Neural progenitor cell (in vitro differentiated cells): ENCODE results near the gene TANC1. TPM values are rescaled to one million over a fixed set of nuclear protein-coding genes. Genes with fewer than 3 reads are reported as not detected.

ENCODE experiments used
- DNase-seq: peaks from one replicate; pipeline ENCODE4 v3.0.0-alpha.2; 2016; ENCODE audit warnings: low spot score
- H2AFZ ChIP-seq: fragments of 200-600 bp; sonication (generic); replicated peaks from 2 replicates; pipeline ENCODE4 v1.6.1; 2016; ENCODE audit warnings: antibody characterized with exemption
- H3F3A ChIP-seq: fragments of 200-600 bp; sonication (generic); 2 replicates; pipeline ENCODE4 v1.6.1; 2016; ENCODE audit warnings: antibody characterized with exemption, low read depth
- H3K27ac ChIP-seq: fragments of 200-600 bp; sonication (generic); 2 replicates; pipeline ENCODE4 v1.5.1; 2016; ENCODE audit warnings: mild to moderate bottlenecking
- H3K27me3 ChIP-seq: fragments of 200-600 bp; sonication (generic); 2 replicates; pipeline ENCODE4 v1.6.1; 2016; ENCODE audit warnings: mild to moderate bottlenecking, moderate library complexity
- H3K36me3 ChIP-seq: fragments of 200-600 bp; sonication (generic); 2 replicates; pipeline ENCODE4 v1.5.1; 2016
- H3K4me1 ChIP-seq: fragments of 200-600 bp; sonication (generic); 2 replicates; pipeline ENCODE4 v1.6.1; 2016; ENCODE audit warnings: mixed run types
- H3K4me2 ChIP-seq: fragments of 200-600 bp; sonication (generic); 2 replicates; pipeline ENCODE4 v1.6.1; 2016
- H3K4me3 ChIP-seq: fragments of 200-600 bp; sonication (generic); 2 replicates; pipeline ENCODE4 v1.5.1; 2016
- H3K79me2 ChIP-seq: fragments of 200-600 bp; sonication (generic); 2 replicates; pipeline ENCODE4 v1.6.1; 2016; ENCODE audit warnings: low read depth
- H3K9ac ChIP-seq: fragments of 200-600 bp; sonication (generic); 2 replicates; pipeline ENCODE4 v1.6.1; 2016
- H3K9me3 ChIP-seq: fragments of 200-600 bp; sonication (generic); 2 replicates; pipeline ENCODE4 v1.5.1; 2016; ENCODE audit warnings: low read depth
- H4K20me1 ChIP-seq: fragments of 200-600 bp; sonication (generic); 2 replicates; pipeline ENCODE4 v1.6.1; 2016; ENCODE audit warnings: low read depth
- H3K27ac Mint-ChIP-seq: 3 replicates; pipeline ENCODE4 v1.8.0; 2021; ENCODE audit warnings: mixed read lengths
- H3K27me3 Mint-ChIP-seq: 2 replicates; pipeline ENCODE4 v1.8.0; 2022; ENCODE audit warnings: low read depth, mild to moderate bottlenecking, inconsistent platforms, moderate library complexity, mixed read lengths; ENCODE audit not compliant: insufficient read depth
- H3K36me3 Mint-ChIP-seq: 3 replicates; pipeline ENCODE4 v1.8.0; 2021; ENCODE audit warnings: mixed read lengths
- H3K4me1 Mint-ChIP-seq: 3 replicates; pipeline ENCODE4 v1.8.0; 2021; ENCODE audit warnings: mixed read lengths
- H3K4me3 Mint-ChIP-seq: 3 replicates; pipeline ENCODE4 v1.8.0; 2021; ENCODE audit warnings: mild to moderate bottlenecking, moderate library complexity, mixed read lengths
- H3K9me3 Mint-ChIP-seq: 3 replicates; pipeline ENCODE4 v1.8.0; 2020; ENCODE audit warnings: mixed read lengths
- CTCF ChIP-seq: fragments of 200-600 bp; sonication (generic); IDR thresholded peaks from 2 replicates; pipeline ENCODE4 v1.5.1; 2017; ENCODE audit warnings: antibody characterized with exemption, mild to moderate bottlenecking
- EZH2 ChIP-seq: fragments of 200-600 bp; sonication (generic); IDR thresholded peaks from 2 replicates; pipeline ENCODE4 v1.6.1; 2017; ENCODE audit warnings: antibody characterized with exemption, mild to moderate bottlenecking, moderate library complexity
- EZH2phosphoT487 ChIP-seq: fragments of 200-600 bp; sonication (generic); IDR thresholded peaks from 2 replicates; pipeline ENCODE4 v1.6.1; 2017; ENCODE audit warnings: antibody characterized with exemption
- total RNA-seq: library from RNA; depleted of rRNA; stranded (reverse); fragments of >200 nt; gene quantifications from 2 replicates; pipeline ENCODE4 v1.2.3, GENCODE V29; 2015; ENCODE audit warnings: low replicate concordance

Gene TANC1
- total RNA-seq, 1 donor from 2014 or later, result 11.9 TPM

DNA sequence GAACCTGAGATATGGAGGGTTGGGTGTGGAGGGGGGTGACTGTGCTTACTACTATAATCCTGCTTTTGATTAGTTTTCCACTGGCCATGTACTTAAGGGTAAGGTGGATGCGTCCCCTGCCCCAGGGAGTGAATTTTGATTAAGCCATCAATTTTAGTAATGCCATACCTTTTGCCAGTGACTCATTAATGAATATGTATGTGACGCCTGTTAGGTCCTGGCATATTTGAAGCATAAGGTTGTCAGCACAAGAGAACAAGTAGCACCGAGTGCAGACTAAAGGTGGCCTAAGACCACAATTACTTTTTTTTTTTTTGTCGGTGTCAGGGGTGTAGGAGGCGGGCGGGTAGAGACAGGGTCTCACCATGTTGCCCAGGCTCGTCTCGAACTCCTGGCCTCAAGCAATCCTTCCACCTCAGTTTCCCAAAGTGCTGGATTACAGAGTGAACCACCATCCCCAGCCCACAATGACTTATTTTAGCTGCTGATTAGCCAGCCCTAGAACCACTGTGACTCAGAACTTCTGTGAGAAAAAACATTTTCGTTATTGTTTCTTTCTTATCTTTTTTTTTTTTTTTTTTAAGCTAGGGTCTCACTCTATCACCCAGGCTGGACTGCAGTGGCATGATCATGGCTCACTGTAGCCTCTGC lies 7.0 kb downstream of the TANC1 start:
- Histone ChIP-seq H3K79me2 (peaks cover 7% of the 10 kb centered on the region), H3K9ac (no peak overlapping the region), H3K27ac (no peak overlapping the region), H2AFZ (no peak overlapping the region), H3K27me3 (peaks cover 37% of the 10 kb centered on the region), H4K20me1 (peaks cover 22% of the 10 kb centered on the region), H3F3A (no peaks in the 10 kb centered on the region), H3K4me2 (no peak overlapping the region), H3K4me3 (no peak overlapping the region), H3K36me3 (no peaks in the 10 kb centered on the region), H3K4me1 (no peaks in the 10 kb centered on the region), H3K9me3 (no peaks in the 10 kb centered on the region)
- H3K36me3 Mint-ChIP-seq, result peaks cover 5% of the 10 kb centered on the region
- no peak for DNase-seq
- H3K4me1 Mint-ChIP-seq, result peaks cover 4% of the 10 kb centered on the region
- TF ChIP-seq CTCF (no peak), EZH2 (no peak), EZH2phosphoT487 (no peak)
- H3K27me3 Mint-ChIP-seq, result no peaks in the 10 kb centered on the region
- no peak overlapping the region for H3K4me3 Mint-ChIP-seq
- no peak overlapping the region for H3K27ac Mint-ChIP-seq
- peaks cover 4% of the 10 kb centered on the region for H3K9me3 Mint-ChIP-seq

DNA sequence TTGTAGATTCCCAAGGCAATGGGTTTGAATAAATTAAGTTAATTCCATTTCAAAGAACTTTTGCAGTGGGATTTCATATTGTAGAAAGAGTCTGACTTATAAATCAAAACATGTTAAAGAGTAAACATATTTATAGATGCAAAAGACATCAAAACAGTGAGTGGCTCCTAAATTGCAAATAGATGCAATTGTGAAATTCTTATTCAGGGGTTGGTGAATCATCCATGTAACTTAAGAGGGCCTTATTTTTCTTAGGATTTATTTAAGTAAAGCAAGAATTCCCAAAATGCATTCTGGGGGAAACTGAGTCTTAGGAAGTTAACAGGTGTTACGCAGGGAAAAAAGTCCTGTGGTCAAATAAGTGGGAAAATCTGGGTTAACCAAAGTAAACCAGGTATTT lies 11.3 kb downstream of the TANC1 start:
- no peaks in the 10 kb centered on the region for H4K20me1 ChIP-seq
- no peak overlapping the region for H2AFZ ChIP-seq
- no peaks in the 10 kb centered on the region for H3K36me3 ChIP-seq
- H3K4me1 ChIP-seq, result no peaks in the 10 kb centered on the region
- no peaks in the 10 kb centered on the region for H3K36me3 Mint-ChIP-seq
- H3K27me3 Mint-ChIP-seq, result no peaks in the 10 kb centered on the region
- peaks cover 11% of the 10 kb centered on the region for H3K4me1 Mint-ChIP-seq
- peaks cover 4% of the 10 kb centered on the region for H3K9me3 Mint-ChIP-seq
- H3K9me3 ChIP-seq, result no peaks in the 10 kb centered on the region
- H3K4me2 ChIP-seq, result no peak overlapping the region
- peaks cover 4% of the 10 kb centered on the region for H3K79me2 ChIP-seq
- TF ChIP-seq EZH2phosphoT487 (no peak), CTCF (no peak), EZH2 (no peak)
- DNase-seq, result no peak
- no peak overlapping the region for H3K27ac Mint-ChIP-seq
- H3K27me3 ChIP-seq, result no peaks in the 10 kb centered on the region
- no peaks in the 10 kb centered on the region for H3F3A ChIP-seq
- H3K9ac ChIP-seq, result no peak overlapping the region
- H3K4me3 Mint-ChIP-seq, result no peak overlapping the region
- H3K4me3 ChIP-seq, result no peak overlapping the region
- no peak overlapping the region for H3K27ac ChIP-seq

- Mint-ChIP-seq H3K9me3 (peaks cover 2% of the 10 kb centered on the region), H3K27ac (no peak overlapping the region), H3K27me3 (peaks cover 2% of the 10 kb centered on the region), H3K4me3 (no peak overlapping the region), H3K36me3 (no peaks in the 10 kb centered on the region), H3K4me1 (peaks cover 26% of the 10 kb centered on the region)
- no peaks in the 10 kb centered on the region for H3K4me1 ChIP-seq
- H3K27ac ChIP-seq, result no peak overlapping the region
- no peak overlapping the region for H2AFZ ChIP-seq
- no peak overlapping the region for H3K4me3 ChIP-seq
- TF ChIP-seq EZH2phosphoT487, result no peak
- TF ChIP-seq CTCF, result no peak
- no peak for TF ChIP-seq EZH2
- no peaks in the 10 kb centered on the region for H3K36me3 ChIP-seq
- H3K9me3 ChIP-seq, result no peaks in the 10 kb centered on the region
- H4K20me1 ChIP-seq, result peaks cover 4% of the 10 kb centered on the region
- no peaks in the 10 kb centered on the region for H3F3A ChIP-seq
- H3K27me3 ChIP-seq, result no peaks in the 10 kb centered on the region
- DNase-seq, result no peak
- H3K9ac ChIP-seq, result no peak overlapping the region
- no peaks in the 10 kb centered on the region for H3K79me2 ChIP-seq
- H3K4me2 ChIP-seq, result no peak overlapping the region
These were observed 16.2 kb downstream of the TANC1 start for GRCh38 chr2:158984604-158985135.
